Transverse colon (tissue), 4 donors: Measurements from ENCODE around the gene GPR62. TPM values are rescaled to one million over a fixed set of nuclear protein-coding genes. Genes with fewer than 3 reads are reported as not detected.

Experiments used
- DNase-seq: peaks from one replicate; pipeline ENCODE4 v3.0.0-alpha.2; 2019
- H3K27ac ChIP-seq, 4 donors: fragments of 200-600 bp; sonication (generic); 2 replicates each; pipeline ENCODE4 v1.5.1; 2016 to 2018; ENCODE audit warnings: inconsistent platforms in 4 of 4
- H3K27me3 ChIP-seq: fragments of 200-600 bp; sonication (generic); 2 replicates; pipeline ENCODE4 v1.5.1; 2017; ENCODE audit warnings: inconsistent platforms
- H3K36me3 ChIP-seq, 4 donors: fragments of 200-600 bp; sonication (generic); 2 replicates each; pipeline ENCODE4 v1.5.1; 2017 to 2019; ENCODE audit warnings: inconsistent platforms in 4 of 4
- H3K4me1 ChIP-seq, 4 donors: fragments of 200-600 bp; sonication (generic); 2 replicates each; pipeline ENCODE4 v1.5.1; 2017 to 2020; ENCODE audit warnings: inconsistent platforms in 4 of 4
- H3K4me3 ChIP-seq, 4 donors: fragments of 200-600 bp; sonication (generic); 1 replicate in 1 of 4; 2 replicates in 3 of 4; pipeline versions ENCODE4 v1.5.1 to v1.6.1; 2017 to 2019; ENCODE audit warnings: inconsistent platforms in 4 of 4
- H3K9me3 ChIP-seq, 2 donors: fragments of 200-600 bp; sonication (generic); 2 replicates each; pipeline ENCODE4 v1.5.1; 2017 to 2019; ENCODE audit warnings: inconsistent platforms in 2 of 2
- EP300 ChIP-seq: sonication (generic); formaldehyde crosslinking; IDR thresholded peaks from one replicate; pipeline ENCODE4 v1.6.1; 2017; ENCODE audit warnings: antibody characterized with exemption, low read depth
- POLR2A ChIP-seq: fragments of 450-650 bp; IDR thresholded peaks from one replicate; pipeline ENCODE4 v1.6.1; 2016; ENCODE audit warnings: antibody characterized with exemption, mild to moderate bottlenecking, moderate library complexity
- POLR2AphosphoS5 ChIP-seq, 3 donors: sonication (generic); formaldehyde crosslinking; IDR thresholded peaks; one replicate each; pipeline ENCODE4 v1.6.1; 2016; ENCODE audit warnings: antibody characterized with exemption in 3 of 3
- WGBS, 2 donors: methylation state at CpG; one replicate each; pipeline ENCODE4 v1.1.5; 2018; ENCODE audit warnings: low coverage in 1 of 2; 5-methylcytosine and 5-hydroxymethylcytosine counted together
- in situ Hi-C, 4 donors: fragments of 200-750 bp; cut with MboI; loops; one replicate each; pipeline versions ENCODE4 v1.15.0 to v1.15.1; 2017; ENCODE audit warnings: low sequenced_read_pairs in 3 of 4, low pct_ligation_motif_present in 1 of 4, low pct_unique_long_range_greater_than_20kb in 1 of 4
- intact Hi-C: fragments of 100-400 bp; cut with DNase I; formaldehyde crosslinking; loops from one replicate; pipeline ENCODE4 v1.15.1; 2023; ENCODE audit warnings: low total_unique reads
- total RNA-seq, 4 donors: library from RNA; depleted of rRNA; stranded (reverse); fragments of >200 nt; gene quantifications; one replicate each; pipeline ENCODE4 v1.1.0, GENCODE V29; 2016
- TF ChIP-seq, protein P1 (sequence below), 5 experiments: fragments of 200-600 bp in 3 of 5; fragments of 450-650 bp in 2 of 5; sonication (generic) in 3 of 5; IDR thresholded peaks; 1 replicate in 2 of 5; 2 replicates in 3 of 5; pipeline ENCODE4 v1.5.1; 2016 to 2017; ENCODE audit warnings: antibody characterized with exemption in 5 of 5, inconsistent platforms in 3 of 5, mild to moderate bottlenecking in 2 of 5, moderate library complexity in 1 of 5

GPR62 gene
- total RNA-seq, 4 donors from 2014 or later = not detected

DNA sequence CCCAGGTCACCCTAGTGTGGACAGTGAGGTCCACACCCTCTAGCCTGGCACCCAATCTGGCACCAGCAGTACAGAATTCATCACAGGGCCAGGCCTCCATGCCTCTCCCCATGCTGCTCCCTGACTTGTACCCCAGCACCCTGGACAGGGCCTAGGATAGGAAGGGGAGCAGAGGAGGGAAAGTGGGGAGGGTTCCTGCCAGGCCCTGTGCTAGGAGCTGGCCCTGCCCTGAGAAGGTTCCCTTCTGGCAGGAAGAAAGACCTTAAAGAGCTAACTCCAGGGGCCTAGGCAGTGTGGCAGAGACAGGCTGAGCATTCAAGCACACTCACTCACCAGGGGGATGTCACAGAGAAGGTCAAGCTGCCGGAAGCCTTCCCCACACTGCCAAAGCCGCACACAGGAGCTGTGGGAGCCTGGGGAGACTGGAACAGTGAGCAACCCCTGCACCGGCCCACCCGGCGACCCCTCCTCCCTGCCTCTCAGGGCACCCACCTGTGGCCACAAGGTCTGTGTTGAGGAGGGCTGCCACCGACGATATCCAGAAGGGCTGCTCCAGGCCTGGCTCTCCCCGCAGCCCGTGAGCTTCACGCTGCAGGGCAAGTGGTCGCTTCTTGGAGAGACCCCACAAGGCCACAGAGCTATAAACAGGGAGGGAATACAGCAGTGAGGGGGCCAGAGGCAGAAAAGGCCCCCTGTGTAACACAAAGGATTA is 20.9 kb upstream of the GPR62 start:
- Histone ChIP-seq H3K27me3 (no peaks in the 10 kb centered on the region), H3K9me3 (no peaks in the 10 kb centered on the region), H3K4me1 (no peaks in the 10 kb centered on the region), H3K4me3 (no peak overlapping the region), H3K27ac (no peak overlapping the region), H3K36me3 (peaks cover 0 to 23% (median 7%) of the 10 kb centered on the region in 4 donors)
- 94% methylated on average over 11 of the region's 11 CpGs; no CpG with 5 or more reads in 1 of the 2 donors for WGBS, 2 donors
- intact Hi-C loops (no loop called here), in situ Hi-C loops (no loop called here)
- DNase-seq = no peak
- no peak for TF ChIP-seq POLR2AphosphoS5 (IDR thresholded peaks at IDR 0.05)
- TF ChIP-seq, protein P1, sequence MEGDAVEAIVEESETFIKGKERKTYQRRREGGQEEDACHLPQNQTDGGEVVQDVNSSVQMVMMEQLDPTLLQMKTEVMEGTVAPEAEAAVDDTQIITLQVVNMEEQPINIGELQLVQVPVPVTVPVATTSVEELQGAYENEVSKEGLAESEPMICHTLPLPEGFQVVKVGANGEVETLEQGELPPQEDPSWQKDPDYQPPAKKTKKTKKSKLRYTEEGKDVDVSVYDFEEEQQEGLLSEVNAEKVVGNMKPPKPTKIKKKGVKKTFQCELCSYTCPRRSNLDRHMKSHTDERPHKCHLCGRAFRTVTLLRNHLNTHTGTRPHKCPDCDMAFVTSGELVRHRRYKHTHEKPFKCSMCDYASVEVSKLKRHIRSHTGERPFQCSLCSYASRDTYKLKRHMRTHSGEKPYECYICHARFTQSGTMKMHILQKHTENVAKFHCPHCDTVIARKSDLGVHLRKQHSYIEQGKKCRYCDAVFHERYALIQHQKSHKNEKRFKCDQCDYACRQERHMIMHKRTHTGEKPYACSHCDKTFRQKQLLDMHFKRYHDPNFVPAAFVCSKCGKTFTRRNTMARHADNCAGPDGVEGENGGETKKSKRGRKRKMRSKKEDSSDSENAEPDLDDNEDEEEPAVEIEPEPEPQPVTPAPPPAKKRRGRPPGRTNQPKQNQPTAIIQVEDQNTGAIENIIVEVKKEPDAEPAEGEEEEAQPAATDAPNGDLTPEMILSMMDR (IDR thresholded peaks at IDR 0.05) = no peak
- no peak for TF ChIP-seq EP300
- no peak for TF ChIP-seq POLR2A

DNA sequence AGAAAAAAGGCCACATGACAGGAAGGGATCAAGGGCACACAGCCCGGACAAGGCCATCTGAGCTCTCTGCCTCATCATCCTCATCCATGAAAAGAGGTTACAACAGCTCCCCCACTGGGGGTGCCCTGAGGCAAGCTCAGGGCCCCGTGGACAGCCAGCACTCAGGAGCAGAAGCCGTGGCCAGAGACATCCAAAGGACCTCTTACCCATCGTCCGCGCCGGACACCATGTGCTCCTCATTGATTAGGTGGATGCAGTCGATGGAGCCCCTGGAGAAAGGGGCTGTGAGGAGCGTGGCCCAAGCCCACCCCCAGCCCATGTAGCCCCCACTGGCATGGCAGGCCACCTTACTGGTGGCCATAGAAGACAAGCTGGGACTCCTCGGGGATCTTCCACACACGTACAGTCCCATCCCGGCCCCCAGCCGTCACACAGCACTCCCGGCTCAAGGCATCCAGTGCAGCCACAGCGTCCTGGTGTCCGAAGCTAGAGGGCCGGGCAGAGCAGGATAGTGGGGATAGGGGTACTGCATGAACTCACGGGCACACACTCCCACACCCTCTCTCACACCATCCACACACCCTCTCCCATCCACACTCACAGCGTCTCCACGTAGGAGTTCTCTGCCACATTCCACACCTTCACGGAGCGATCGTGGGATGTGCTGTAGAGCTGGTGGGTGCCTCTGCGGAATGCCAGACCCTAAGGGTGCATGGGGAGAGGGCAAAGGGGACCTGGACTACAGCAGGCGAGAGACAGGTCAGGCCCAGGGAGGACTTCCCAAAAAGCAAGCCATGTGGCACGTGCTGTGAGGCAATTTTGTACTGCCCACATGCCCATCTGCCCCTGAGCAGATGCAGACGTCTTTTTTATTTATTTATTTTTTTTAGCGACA is 19.9 kb upstream of the GPR62 start:
- Histone ChIP-seq H3K36me3 (peaks cover 0 to 23% (median 7%) of the 10 kb centered on the region in 4 donors), H3K27ac (no peak overlapping the region), H3K4me3 (no peak overlapping the region), H3K27me3 (no peaks in the 10 kb centered on the region), H3K4me1 (peaks cover 3 to 5% (median 4%) of the 10 kb centered on the region in 4 donors), H3K9me3 (no peaks in the 10 kb centered on the region)
- intact Hi-C loops = no loop called here
- no peak for DNase-seq
- WGBS, 2 donors = 88 to 94% methylated on average over 3 to 28 of the region's 28 CpGs
- in situ Hi-C loops = no loop called here
- TF ChIP-seq EP300 (no peak), POLR2AphosphoS5 (IDR thresholded peaks at IDR 0.05) (no peak), POLR2A (no peak)
- TF ChIP-seq, protein P1 (IDR thresholded peaks at IDR 0.05) = no peak

DNA sequence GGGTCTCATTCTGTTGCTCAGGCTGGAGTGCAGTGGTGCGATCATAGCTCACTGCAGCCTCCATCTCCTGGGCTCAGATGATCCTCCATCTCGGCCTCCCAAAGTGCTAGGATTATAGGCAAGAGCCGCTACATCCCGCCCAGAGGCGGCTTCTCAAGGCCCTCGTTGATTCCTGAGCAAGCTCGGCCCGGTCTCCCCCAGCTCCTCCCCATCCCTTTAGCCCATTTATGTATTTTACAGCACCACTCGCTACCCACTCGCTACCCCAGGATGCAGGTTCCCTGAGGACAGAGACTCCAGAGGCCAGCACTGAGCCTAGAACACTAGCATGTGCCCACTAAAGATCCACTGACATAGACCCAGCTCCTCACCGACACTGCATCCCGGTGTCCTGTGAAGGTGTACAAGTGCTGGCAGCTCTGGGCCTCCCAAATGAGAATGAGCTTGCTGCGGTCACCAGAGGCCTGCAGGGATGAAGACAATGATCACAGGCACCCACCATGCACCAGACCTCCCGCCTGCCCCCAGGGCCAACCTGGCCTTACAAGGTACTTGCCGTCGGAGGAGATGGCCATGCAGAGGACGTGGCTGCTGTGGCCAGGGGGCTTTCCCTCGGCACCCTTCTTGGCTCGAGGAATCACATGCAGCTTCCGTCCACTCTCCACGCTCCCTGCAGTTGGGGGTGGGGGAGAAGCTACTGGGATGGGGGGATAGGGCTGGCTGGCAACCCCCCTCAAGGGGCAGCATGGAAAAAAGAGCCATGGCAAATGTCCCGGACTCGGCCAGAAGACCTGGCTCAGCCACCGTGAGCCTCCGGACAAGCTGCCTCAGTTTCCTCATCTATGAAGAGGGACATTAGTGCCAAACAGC is 19.1 kb upstream of the GPR62 start:
- DNase-seq = no peak
- Histone ChIP-seq H3K4me3 (no peak overlapping the region), H3K36me3 (peaks cover 0 to 23% (median 7%) of the 10 kb centered on the region in 4 donors), H3K27me3 (no peaks in the 10 kb centered on the region), H3K4me1 (peaks cover 12 to 14% (median 12%) of the 10 kb centered on the region in 4 donors), H3K27ac (no peak overlapping the region), H3K9me3 (no peaks in the 10 kb centered on the region)
- in situ Hi-C loops = no loop called here
- intact Hi-C loops = no loop called here
- 92 to 97% methylated on average over 5 to 25 of the region's 25 CpGs for WGBS, 2 donors
- TF ChIP-seq POLR2AphosphoS5 (IDR thresholded peaks at IDR 0.05) = no peak
- TF ChIP-seq EP300 = no peak

DNA sequence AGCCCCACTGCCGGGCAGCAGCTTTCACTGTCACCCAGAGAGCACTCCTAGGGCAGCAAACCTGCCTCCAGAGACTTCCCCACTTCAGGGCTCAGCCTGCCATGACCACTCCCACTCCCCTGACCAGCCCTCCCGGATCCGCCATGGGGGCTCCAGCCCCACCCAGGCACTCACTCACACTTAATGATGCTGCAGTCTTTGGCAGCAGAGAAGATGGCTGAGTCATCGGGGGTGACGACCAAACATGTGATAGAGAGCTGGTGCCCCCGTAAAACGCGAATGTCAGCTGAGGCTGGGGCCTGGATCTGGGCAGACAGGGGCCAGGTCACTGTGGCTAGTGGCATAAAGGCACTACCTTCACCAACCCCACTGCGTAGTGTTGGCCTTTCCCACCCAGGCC is 18.2 kb upstream of the GPR62 start:
- DNase-seq = no peak
- Histone ChIP-seq H3K4me1 (peaks cover 12 to 18% (median 15%) of the 10 kb centered on the region in 4 donors), H3K4me3 (no peak overlapping the region), H3K27me3 (no peaks in the 10 kb centered on the region), H3K27ac (no peak overlapping the region), H3K9me3 (no peaks in the 10 kb centered on the region), H3K36me3 (peaks cover 0 to 23% (median 7%) of the 10 kb centered on the region in 4 donors)
- intact Hi-C loops = no loop called here
- in situ Hi-C loops = no loop called here
- TF ChIP-seq EP300 (no peak), POLR2AphosphoS5 (IDR thresholded peaks at IDR 0.05) (no peak), POLR2A (no peak)
- TF ChIP-seq, protein P1 (IDR thresholded peaks at IDR 0.05) = no peak
- 94% methylated on average over 9 of the region's 9 CpGs; no CpG with 5 or more reads in 1 of the 2 donors for WGBS, 2 donors
